ENCODE measurements around the gene KAT5. TPM values are rescaled to one million over a fixed set of nuclear protein-coding genes. Genes with fewer than 3 reads are reported as not detected.

KAT5 gene
- total and polyA plus RNA-seq, 2 experiments from 2014 or later = 33.3 to 34.8 TPM

DNA sequence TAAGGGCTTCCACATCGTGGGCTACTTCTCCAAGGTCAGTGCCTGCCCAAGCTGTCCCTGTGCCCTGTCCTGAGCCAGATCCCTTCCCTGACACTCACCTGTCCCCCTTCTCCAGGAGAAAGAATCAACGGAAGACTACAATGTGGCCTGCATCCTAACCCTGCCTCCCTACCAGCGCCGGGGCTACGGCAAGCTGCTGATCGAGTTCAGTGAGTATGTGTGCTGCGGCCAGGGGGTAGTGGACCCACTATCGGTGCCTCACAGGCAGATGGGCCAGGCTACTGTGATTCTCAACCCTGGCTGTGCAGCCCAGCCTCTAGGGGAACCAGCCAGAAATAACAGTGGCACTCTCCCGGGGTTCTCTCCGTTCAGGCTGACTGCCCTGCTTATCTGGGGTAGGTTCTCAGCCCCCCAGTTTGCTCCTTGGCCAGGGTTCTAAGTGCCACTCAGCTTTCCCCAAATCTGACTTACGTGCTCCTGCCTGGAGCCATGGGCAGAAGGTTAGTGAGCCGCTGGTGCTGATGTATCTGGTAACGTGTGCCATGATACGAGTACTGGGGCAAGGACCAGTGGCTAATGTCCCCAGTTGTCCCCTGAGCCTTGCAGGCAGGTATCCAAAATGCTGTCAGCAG is 4.8 kb downstream of the KAT5 start:
- H3K4me1 ChIP-seq (ENCODE audit: insufficient read depth) = peaks cover 6% of the 10 kb centered on the region; the same call in 1 of the 2 replicates
- Mint-ChIP-seq H3K9me3 (no peaks in the 10 kb centered on the region; the same call in 2 of the 3 replicates), H3K27ac (no peak overlapping the region), H3K4me3 (no peak overlapping the region), H3K4me1 (peaks cover 14% of the 10 kb centered on the region), H3K27me3 (ENCODE audit: insufficient read depth, low read depth, poor library complexity) (peaks cover 19% of the 10 kb centered on the region), H3K36me3 (ENCODE audit: low read depth) (peaks cover 70% of the 10 kb centered on the region)
- TF ChIP-seq CREB1 (CRISPR knock-in tag; IDR thresholded peaks at IDR 0.05; ENCODE audit: low read depth) = no peak
- TF ChIP-seq, protein P1, sequence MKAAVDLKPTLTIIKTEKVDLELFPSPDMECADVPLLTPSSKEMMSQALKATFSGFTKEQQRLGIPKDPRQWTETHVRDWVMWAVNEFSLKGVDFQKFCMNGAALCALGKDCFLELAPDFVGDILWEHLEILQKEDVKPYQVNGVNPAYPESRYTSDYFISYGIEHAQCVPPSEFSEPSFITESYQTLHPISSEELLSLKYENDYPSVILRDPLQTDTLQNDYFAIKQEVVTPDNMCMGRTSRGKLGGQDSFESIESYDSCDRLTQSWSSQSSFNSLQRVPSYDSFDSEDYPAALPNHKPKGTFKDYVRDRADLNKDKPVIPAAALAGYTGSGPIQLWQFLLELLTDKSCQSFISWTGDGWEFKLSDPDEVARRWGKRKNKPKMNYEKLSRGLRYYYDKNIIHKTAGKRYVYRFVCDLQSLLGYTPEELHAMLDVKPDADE (IDR thresholded peaks at IDR 0.05) = no peak
- no peak for TF ChIP-seq ZNF114 (CRISPR knock-in tag; IDR thresholded peaks at IDR 0.05)
- TF ChIP-seq POLR2AphosphoS5 (IDR thresholded peaks at IDR 0.05; ENCODE audit: low read depth) = no peak
- no peak for TF ChIP-seq JUNB (IDR thresholded peaks at IDR 0.05; ENCODE audit: unreplicated experiment)
- TF ChIP-seq ZNF331 (CRISPR knock-in tag; IDR thresholded peaks at IDR 0.05; ENCODE audit: low read depth) = no peak
- TF ChIP-seq NANOG (IDR thresholded peaks at IDR 0.05; ENCODE audit: borderline replicate concordance) = no peak
- no peak for TF ChIP-seq STAT1 (IDR thresholded peaks at IDR 0.05; ENCODE audit: unreplicated experiment)
- H3K4me2 ChIP-seq = no peak overlapping the region
- H3K79me2 ChIP-seq (replicated peaks; ENCODE audit: insufficient read depth) = peaks cover 5% of the 10 kb centered on the region; the same call in 1 of the 2 replicates
- no peaks in the 10 kb centered on the region for H3K27me3 ChIP-seq (ENCODE audit: insufficient read depth)
- H3K4me3 ChIP-seq = no peak overlapping the region
- ATAC-seq = no peak
- H3K9me2 ChIP-seq (ENCODE audit: insufficient read depth) = no peaks in the 10 kb centered on the region
- H2AFZ ChIP-seq = no peak overlapping the region
- H3F3A ChIP-seq (replicated peaks; ENCODE audit: low read depth) = 0 out of 2 replicates have a peak, but pooled peaks cover 3% of the 10 kb centered on the region
- DNase-seq (ENCODE audit: low spot score) = no peak
- H4K20me1 ChIP-seq (replicated peaks; ENCODE audit: insufficient read depth) = 0 out of 2 replicates have a peak, but pooled peaks cover 3% of the 10 kb centered on the region
- peaks cover 22% of the 10 kb centered on the region; the same call in 1 of the 2 replicates for H3K36me3 ChIP-seq (ENCODE audit: insufficient read depth)
- no peak overlapping the region for H3K27ac ChIP-seq (ENCODE audit: low read depth)

DNA sequence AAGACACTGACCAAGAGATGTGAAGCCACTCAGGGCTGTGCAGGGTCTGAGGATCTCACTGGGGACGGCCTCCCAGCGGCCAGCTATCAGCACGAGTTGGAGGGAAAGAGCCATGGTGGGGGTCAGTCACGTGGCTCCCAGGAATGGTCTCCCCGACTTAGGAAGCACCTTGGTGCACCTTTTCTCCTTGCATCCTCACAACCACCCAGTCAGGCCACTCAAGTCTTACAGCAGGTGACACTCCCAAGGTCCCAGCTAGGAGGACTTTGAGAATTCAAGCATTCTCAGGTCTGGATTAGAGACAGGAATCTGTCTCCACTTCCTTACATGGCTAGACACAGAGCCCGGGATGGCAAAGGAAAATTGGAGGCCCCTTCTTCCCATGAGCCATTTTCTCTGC is 5.9 kb downstream of the KAT5 start:
- H3K4me3 Mint-ChIP-seq = no peak overlapping the region
- TF ChIP-seq, protein P1 (IDR thresholded peaks at IDR 0.05) = no peak
- TF ChIP-seq NANOG (IDR thresholded peaks at IDR 0.05; ENCODE audit: borderline replicate concordance) (no peak), POLR2AphosphoS5 (IDR thresholded peaks at IDR 0.05; ENCODE audit: low read depth) (no peak), STAT1 (IDR thresholded peaks at IDR 0.05; ENCODE audit: unreplicated experiment) (no peak), ZNF331 (CRISPR knock-in tag; IDR thresholded peaks at IDR 0.05; ENCODE audit: low read depth) (no peak), JUNB (IDR thresholded peaks at IDR 0.05; ENCODE audit: unreplicated experiment) (no peak), ZNF114 (CRISPR knock-in tag; IDR thresholded peaks at IDR 0.05) (no peak)
- TF ChIP-seq, protein P2, sequence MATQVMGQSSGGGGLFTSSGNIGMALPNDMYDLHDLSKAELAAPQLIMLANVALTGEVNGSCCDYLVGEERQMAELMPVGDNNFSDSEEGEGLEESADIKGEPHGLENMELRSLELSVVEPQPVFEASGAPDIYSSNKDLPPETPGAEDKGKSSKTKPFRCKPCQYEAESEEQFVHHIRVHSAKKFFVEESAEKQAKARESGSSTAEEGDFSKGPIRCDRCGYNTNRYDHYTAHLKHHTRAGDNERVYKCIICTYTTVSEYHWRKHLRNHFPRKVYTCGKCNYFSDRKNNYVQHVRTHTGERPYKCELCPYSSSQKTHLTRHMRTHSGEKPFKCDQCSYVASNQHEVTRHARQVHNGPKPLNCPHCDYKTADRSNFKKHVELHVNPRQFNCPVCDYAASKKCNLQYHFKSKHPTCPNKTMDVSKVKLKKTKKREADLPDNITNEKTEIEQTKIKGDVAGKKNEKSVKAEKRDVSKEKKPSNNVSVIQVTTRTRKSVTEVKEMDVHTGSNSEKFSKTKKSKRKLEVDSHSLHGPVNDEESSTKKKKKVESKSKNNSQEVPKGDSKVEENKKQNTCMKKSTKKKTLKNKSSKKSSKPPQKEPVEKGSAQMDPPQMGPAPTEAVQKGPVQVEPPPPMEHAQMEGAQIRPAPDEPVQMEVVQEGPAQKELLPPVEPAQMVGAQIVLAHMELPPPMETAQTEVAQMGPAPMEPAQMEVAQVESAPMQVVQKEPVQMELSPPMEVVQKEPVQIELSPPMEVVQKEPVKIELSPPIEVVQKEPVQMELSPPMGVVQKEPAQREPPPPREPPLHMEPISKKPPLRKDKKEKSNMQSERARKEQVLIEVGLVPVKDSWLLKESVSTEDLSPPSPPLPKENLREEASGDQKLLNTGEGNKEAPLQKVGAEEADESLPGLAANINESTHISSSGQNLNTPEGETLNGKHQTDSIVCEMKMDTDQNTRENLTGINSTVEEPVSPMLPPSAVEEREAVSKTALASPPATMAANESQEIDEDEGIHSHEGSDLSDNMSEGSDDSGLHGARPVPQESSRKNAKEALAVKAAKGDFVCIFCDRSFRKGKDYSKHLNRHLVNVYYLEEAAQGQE (IDR thresholded peaks at IDR 0.05; ENCODE audit: unreplicated experiment) = no peak
- TF ChIP-seq, protein P3, sequence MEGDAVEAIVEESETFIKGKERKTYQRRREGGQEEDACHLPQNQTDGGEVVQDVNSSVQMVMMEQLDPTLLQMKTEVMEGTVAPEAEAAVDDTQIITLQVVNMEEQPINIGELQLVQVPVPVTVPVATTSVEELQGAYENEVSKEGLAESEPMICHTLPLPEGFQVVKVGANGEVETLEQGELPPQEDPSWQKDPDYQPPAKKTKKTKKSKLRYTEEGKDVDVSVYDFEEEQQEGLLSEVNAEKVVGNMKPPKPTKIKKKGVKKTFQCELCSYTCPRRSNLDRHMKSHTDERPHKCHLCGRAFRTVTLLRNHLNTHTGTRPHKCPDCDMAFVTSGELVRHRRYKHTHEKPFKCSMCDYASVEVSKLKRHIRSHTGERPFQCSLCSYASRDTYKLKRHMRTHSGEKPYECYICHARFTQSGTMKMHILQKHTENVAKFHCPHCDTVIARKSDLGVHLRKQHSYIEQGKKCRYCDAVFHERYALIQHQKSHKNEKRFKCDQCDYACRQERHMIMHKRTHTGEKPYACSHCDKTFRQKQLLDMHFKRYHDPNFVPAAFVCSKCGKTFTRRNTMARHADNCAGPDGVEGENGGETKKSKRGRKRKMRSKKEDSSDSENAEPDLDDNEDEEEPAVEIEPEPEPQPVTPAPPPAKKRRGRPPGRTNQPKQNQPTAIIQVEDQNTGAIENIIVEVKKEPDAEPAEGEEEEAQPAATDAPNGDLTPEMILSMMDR (conservative IDR thresholded peaks at IDR 0.05; ENCODE audit: low read depth in 2 of 2) = no peak

More for the DNA sequence above, 5.9 kb downstream of the KAT5 start:
- no peaks in the 10 kb centered on the region; the same call in 2 of the 3 replicates for H3K9me3 Mint-ChIP-seq
- Histone ChIP-seq H3K9me2 (ENCODE audit: insufficient read depth) (no peaks in the 10 kb centered on the region), H3K79me2 (replicated peaks; ENCODE audit: insufficient read depth) (peaks cover 2% of the 10 kb centered on the region; the same call in 1 of the 2 replicates), H3K27ac (ENCODE audit: low read depth) (no peak overlapping the region), H3K27me3 (ENCODE audit: insufficient read depth) (no peaks in the 10 kb centered on the region), H3K4me2 (no peak overlapping the region), H3K4me3 (no peak overlapping the region), H3K4me1 (ENCODE audit: insufficient read depth) (peaks cover 6% of the 10 kb centered on the region; the same call in 1 of the 2 replicates), H3F3A (replicated peaks; ENCODE audit: low read depth) (0 out of 2 replicates have a peak, but pooled peaks cover 4% of the 10 kb centered on the region), H3K36me3 (ENCODE audit: insufficient read depth) (peaks cover 22% of the 10 kb centered on the region; the same call in 1 of the 2 replicates), H2AFZ (no peak overlapping the region), H4K20me1 (replicated peaks; ENCODE audit: insufficient read depth) (0 out of 2 replicates have a peak, but pooled peaks cover 3% of the 10 kb centered on the region)
- peaks cover 12% of the 10 kb centered on the region for H3K27me3 Mint-ChIP-seq (ENCODE audit: insufficient read depth, low read depth, poor library complexity)
- peaks cover 10% of the 10 kb centered on the region for H3K4me1 Mint-ChIP-seq
- DNase-seq (ENCODE audit: low spot score) (no peak), ATAC-seq (no peak)
- H3K36me3 Mint-ChIP-seq (ENCODE audit: low read depth) = peaks cover 65% of the 10 kb centered on the region
- no peak overlapping the region for H3K27ac Mint-ChIP-seq

Measured in GM23338 (cell line).